GM23338 (cell line): ENCODE measurements around the gene MSANTD1. TPM values are rescaled to one million over a fixed set of nuclear protein-coding genes. Genes with fewer than 3 reads are reported as not detected.

ENCODE experiments used
- ATAC-seq: fragments of 200-7000 bp; cut with Tn5 transposase; 3 replicates; pipeline ENCODE4 v1.9.1; 2020
- DNase-seq: peaks from one replicate; pipeline ENCODE4 v3.0.0-alpha.2; 2015; ENCODE audit warnings: low spot score
- H2AFZ ChIP-seq: fragments of 200-600 bp; sonication (generic); 2 replicates; pipeline ENCODE4 v1.8.0; 2016; ENCODE audit warnings: antibody characterized with exemption, mild to moderate bottlenecking, moderate library complexity
- H3F3A ChIP-seq: fragments of 200-600 bp; sonication (generic); replicated peaks from 2 replicates; pipeline ENCODE4 v1.8.0; 2017; ENCODE audit warnings: antibody characterized with exemption, mixed run types, low read depth
- H3K27ac ChIP-seq: fragments of 200-600 bp; sonication (generic); 2 replicates; pipeline ENCODE4 v1.6.1; 2016; ENCODE audit warnings: low read depth
- H3K27me3 ChIP-seq: fragments of 200-600 bp; sonication (generic); 2 replicates; pipeline ENCODE4 v1.8.0; 2016; ENCODE audit warnings: mild to moderate bottlenecking, mixed run types, moderate library complexity; ENCODE audit not compliant: insufficient read depth
- H3K36me3 ChIP-seq: fragments of 200-600 bp; sonication (generic); 2 replicates; pipeline ENCODE4 v1.8.0; 2016; ENCODE audit warnings: mild to moderate bottlenecking; ENCODE audit not compliant: insufficient read depth
- H3K4me1 ChIP-seq: fragments of 200-600 bp; sonication (generic); 2 replicates; pipeline ENCODE4 v1.8.0; 2016; ENCODE audit warnings: mild to moderate bottlenecking, moderate library complexity; ENCODE audit not compliant: insufficient read depth
- H3K4me2 ChIP-seq: fragments of 200-600 bp; sonication (generic); 2 replicates; pipeline ENCODE4 v1.7.1; 2017; ENCODE audit warnings: mixed run types
- H3K4me3 ChIP-seq: fragments of 200-600 bp; sonication (generic); 2 replicates; pipeline ENCODE4 v1.6.1; 2016; ENCODE audit warnings: mixed run types
- H3K79me2 ChIP-seq: fragments of 200-600 bp; sonication (generic); replicated peaks from 2 replicates; pipeline ENCODE4 v1.8.0; 2017; ENCODE audit warnings: mild to moderate bottlenecking; ENCODE audit not compliant: insufficient read depth
- H3K9me2 ChIP-seq: fragments of 200-600 bp; sonication (generic); 2 replicates; pipeline ENCODE4 v1.8.0; 2017; ENCODE audit not compliant: insufficient read depth
- H4K20me1 ChIP-seq: fragments of 200-600 bp; sonication (generic); replicated peaks from 2 replicates; pipeline ENCODE4 v1.8.0; 2017; ENCODE audit warnings: mild to moderate bottlenecking; ENCODE audit not compliant: insufficient read depth
- H3K27ac Mint-ChIP-seq: 2 replicates; pipeline ENCODE4 v1.8.0; 2020; ENCODE audit warnings: inconsistent platforms, mild to moderate bottlenecking, moderate library complexity, mixed read lengths
- H3K27me3 Mint-ChIP-seq: 3 replicates; pipeline ENCODE4 v1.8.0; 2022; ENCODE audit warnings: low read depth, mild to moderate bottlenecking, moderate library complexity, mixed read lengths, inconsistent platforms; ENCODE audit not compliant: insufficient read depth, poor library complexity
- H3K36me3 Mint-ChIP-seq: 3 replicates; pipeline ENCODE4 v1.8.0; 2021; ENCODE audit warnings: low read depth, mild to moderate bottlenecking, inconsistent platforms, moderate library complexity, mixed read lengths
- H3K4me1 Mint-ChIP-seq: 3 replicates; pipeline ENCODE4 v1.8.0; 2020; ENCODE audit warnings: mild to moderate bottlenecking, inconsistent platforms, mixed read lengths
- H3K4me3 Mint-ChIP-seq: 3 replicates; pipeline ENCODE4 v1.8.0; 2021; ENCODE audit warnings: moderate library complexity, mild to moderate bottlenecking, inconsistent platforms, mixed read lengths
- H3K9me3 Mint-ChIP-seq: 3 replicates; pipeline ENCODE4 v1.8.0; 2020; ENCODE audit warnings: moderate library complexity, mild to moderate bottlenecking, inconsistent platforms, mixed read lengths
- EZH2 ChIP-seq: fragments of 200-600 bp; sonication (generic); IDR thresholded peaks from one replicate; pipeline ENCODE4 v1.8.0; 2017; ENCODE audit warnings: antibody characterized with exemption, mild to moderate bottlenecking, low read depth; ENCODE audit not compliant: unreplicated experiment
- JUNB ChIP-seq: IDR thresholded peaks from one replicate; pipeline ENCODE4 v1.6.1; 2016; ENCODE audit warnings: antibody characterized with exemption; ENCODE audit not compliant: unreplicated experiment
- POLR2AphosphoS5 ChIP-seq: IDR thresholded peaks from 2 replicates; pipeline ENCODE4 v1.6.1; 2016; ENCODE audit warnings: antibody characterized with exemption, low read depth
- STAT1 ChIP-seq: IDR thresholded peaks from one replicate; pipeline ENCODE4 v1.6.1; 2016; ENCODE audit warnings: antibody characterized with exemption; ENCODE audit not compliant: unreplicated experiment
- ZNF331 ChIP-seq: fragments of 250-450 bp; sonication (Bioruptor Pico); IDR thresholded peaks from 2 replicates; pipeline ENCODE4 v1.5.0; 2020; ENCODE audit warnings: low read depth, mild to moderate bottlenecking, moderate library complexity
- polyA plus RNA-seq: library from polyadenylated mRNA; unstranded; fragments of >200 nt; fragmentation: Nextera tagmentation; extraction: Ambion mirVana; gene quantifications from 2 replicates; pipeline ENCODE4 v1.2.1, GENCODE V29; 2016
- total RNA-seq: library from RNA; depleted of rRNA; stranded (reverse); fragments of >200 nt; shearing (Covaris generic); gene quantifications from 2 replicates; pipeline ENCODE4 v1.2.3, GENCODE V29; 2014
- TF ChIP-seq, protein P1 (sequence below), 2 experiments: fragments of 200-600 bp in 1 of 2; sonication (generic) in 1 of 2; conservative IDR thresholded peaks; 2 replicates each; pipeline versions ENCODE4 v1.5.1 to v1.6.1; 2016 to 2017; ENCODE audit warnings: antibody characterized with exemption in 2 of 2, low read depth in 2 of 2, mild to moderate bottlenecking in 2 of 2, moderate library complexity in 1 of 2
- TF ChIP-seq, protein P2 (sequence below): fragments of 250-450 bp; sonication (Bioruptor Pico); IDR thresholded peaks from 2 replicates; pipeline ENCODE4 v1.5.0; 2020; ENCODE audit warnings: mild to moderate bottlenecking, moderate library complexity

The MSANTD1 gene
- total and polyA plus RNA-seq, 2 experiments from 2014 or later = 0.29 to 1.0 TPM

DNA sequence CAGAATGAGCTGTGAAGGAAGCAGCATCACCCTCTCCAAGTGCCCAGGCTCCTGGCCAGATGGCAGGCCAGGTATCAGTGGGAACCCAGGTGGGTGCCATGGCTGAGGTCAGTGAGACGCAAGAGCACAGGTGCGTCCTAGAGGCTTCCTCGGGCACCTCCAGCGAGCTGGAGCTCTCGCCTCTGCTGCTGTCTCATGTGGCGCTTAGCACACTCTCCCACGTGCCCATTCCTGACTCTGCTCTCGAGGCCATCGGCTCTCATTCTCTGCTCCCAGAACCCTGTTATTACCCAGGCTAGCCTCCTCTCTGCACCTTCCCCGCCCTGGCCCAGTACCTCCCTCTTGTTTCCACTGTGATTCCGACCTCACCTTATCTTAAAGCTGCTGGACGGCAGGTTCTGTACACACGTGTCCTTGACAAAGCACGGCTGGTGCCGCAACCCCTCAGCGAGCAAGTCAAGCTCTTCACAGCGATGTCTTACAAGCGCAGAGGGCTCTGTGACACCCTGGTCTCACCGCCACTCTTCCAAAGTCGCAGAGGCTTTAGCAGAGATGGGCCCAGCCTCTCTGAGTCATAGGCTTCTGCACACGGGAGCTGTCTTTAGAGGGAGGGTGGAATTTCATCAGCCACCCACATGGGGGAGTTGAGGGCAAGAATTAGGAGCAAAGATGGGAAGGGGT lies 15.4 kb upstream of the MSANTD1 start:
- H3K9me2 ChIP-seq = no peaks in the 10 kb centered on the region
- H4K20me1 ChIP-seq = peaks cover 14% of the 10 kb centered on the region
- DNase-seq = peak; percentile 30
- H3K4me1 ChIP-seq = peaks cover 12% of the 10 kb centered on the region
- Mint-ChIP-seq H3K36me3 (peaks cover 74% of the 10 kb centered on the region), H3K9me3 (peaks cover 4% of the 10 kb centered on the region; the same call in 2 of the 3 replicates), H3K4me1 (peaks cover 14% of the 10 kb centered on the region), H3K27me3 (peaks cover 19% of the 10 kb centered on the region), H3K27ac (peak overlapping the region; percentile 55; the same call in 1 of the 2 replicates), H3K4me3 (no peak overlapping the region)
- peaks cover 16% of the 10 kb centered on the region for H3K36me3 ChIP-seq
- no peak for ATAC-seq
- TF ChIP-seq, protein P1, sequence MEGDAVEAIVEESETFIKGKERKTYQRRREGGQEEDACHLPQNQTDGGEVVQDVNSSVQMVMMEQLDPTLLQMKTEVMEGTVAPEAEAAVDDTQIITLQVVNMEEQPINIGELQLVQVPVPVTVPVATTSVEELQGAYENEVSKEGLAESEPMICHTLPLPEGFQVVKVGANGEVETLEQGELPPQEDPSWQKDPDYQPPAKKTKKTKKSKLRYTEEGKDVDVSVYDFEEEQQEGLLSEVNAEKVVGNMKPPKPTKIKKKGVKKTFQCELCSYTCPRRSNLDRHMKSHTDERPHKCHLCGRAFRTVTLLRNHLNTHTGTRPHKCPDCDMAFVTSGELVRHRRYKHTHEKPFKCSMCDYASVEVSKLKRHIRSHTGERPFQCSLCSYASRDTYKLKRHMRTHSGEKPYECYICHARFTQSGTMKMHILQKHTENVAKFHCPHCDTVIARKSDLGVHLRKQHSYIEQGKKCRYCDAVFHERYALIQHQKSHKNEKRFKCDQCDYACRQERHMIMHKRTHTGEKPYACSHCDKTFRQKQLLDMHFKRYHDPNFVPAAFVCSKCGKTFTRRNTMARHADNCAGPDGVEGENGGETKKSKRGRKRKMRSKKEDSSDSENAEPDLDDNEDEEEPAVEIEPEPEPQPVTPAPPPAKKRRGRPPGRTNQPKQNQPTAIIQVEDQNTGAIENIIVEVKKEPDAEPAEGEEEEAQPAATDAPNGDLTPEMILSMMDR (conservative IDR thresholded peaks at IDR 0.05; ENCODE audit: low read depth in 2 of 2) = peak in 1 of 2 experiments; percentile 27; a peak in 2 of 4 replicates
- TF ChIP-seq ZNF331 (CRISPR knock-in tag) = no peak
- no peaks in the 10 kb centered on the region for H3K27me3 ChIP-seq
- no peak overlapping the region for H3K4me3 ChIP-seq
- no peak overlapping the region for H3K4me2 ChIP-seq
- 0 out of 2 replicates have a peak, but pooled peaks cover 7% of the 10 kb centered on the region for H3F3A ChIP-seq
- no peak overlapping the region for H2AFZ ChIP-seq
- H3K27ac ChIP-seq = no peak overlapping the region
- no peaks in the 10 kb centered on the region for H3K79me2 ChIP-seq

DNA sequence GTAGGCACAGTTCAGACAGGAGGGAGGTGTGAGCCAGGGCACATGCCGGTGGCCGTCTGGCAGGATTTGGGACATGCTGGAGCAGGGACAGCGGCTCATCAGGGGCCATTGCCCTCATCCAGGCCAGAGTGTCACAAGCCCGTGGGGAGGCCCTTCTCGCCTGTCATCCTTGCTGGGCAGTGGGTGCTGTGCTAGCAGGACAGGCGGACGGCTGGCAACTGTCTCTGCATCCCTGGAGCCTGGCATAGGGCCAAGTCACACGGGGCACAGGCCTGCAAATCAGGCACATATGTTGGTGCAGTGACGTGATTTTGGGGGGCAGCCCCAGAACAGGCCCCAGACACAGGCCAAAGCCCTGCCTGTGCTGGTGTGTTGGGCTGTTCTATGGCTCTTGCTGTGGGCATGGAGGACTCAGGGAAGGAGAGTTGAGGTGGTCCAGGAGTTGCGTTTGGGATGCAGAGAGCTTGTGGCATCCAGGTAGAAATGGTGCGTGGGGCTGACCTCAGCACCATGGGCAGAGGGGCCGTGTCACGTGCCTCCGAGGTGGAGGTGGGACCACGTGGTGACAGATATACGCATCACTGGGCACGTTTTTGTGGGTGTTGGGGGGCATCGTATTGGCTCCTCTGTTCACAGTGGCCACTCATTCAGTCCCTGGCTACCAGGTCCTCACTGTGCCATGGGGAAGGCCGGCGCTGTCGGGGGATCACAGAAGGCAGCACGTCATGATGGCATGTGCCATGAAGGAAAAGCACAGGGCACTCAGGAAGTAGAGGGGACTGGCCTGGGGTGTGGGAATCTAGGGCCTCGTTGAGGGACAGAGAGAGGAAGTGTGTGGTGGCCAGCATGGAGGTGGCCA lies 14.6 kb upstream of the MSANTD1 start:
- Histone ChIP-seq H3K9me2 (no peaks in the 10 kb centered on the region), H3K4me3 (no peak overlapping the region), H3K4me1 (peaks cover 12% of the 10 kb centered on the region), H3K79me2 (no peaks in the 10 kb centered on the region), H3K27ac (no peak overlapping the region), H3K4me2 (no peak overlapping the region), H4K20me1 (peaks cover 14% of the 10 kb centered on the region), H3K36me3 (peaks cover 10% of the 10 kb centered on the region), H3K27me3 (no peaks in the 10 kb centered on the region), H3F3A (0 out of 2 replicates have a peak, but pooled peaks cover 3% of the 10 kb centered on the region), H2AFZ (no peak overlapping the region)
- DNase-seq (no peak), ATAC-seq (no peak)
- peaks cover 2% of the 10 kb centered on the region; the same call in 2 of the 3 replicates for H3K9me3 Mint-ChIP-seq
- peak overlapping the region; percentile 55; the same call in 1 of the 2 replicates for H3K27ac Mint-ChIP-seq
- peaks cover 18% of the 10 kb centered on the region for H3K4me1 Mint-ChIP-seq
- peaks cover 73% of the 10 kb centered on the region for H3K36me3 Mint-ChIP-seq
- H3K27me3 Mint-ChIP-seq = peaks cover 22% of the 10 kb centered on the region
- no peak overlapping the region for H3K4me3 Mint-ChIP-seq
- TF ChIP-seq JUNB (no peak), EZH2 (no peak), STAT1 (no peak), POLR2AphosphoS5 (no peak)
- TF ChIP-seq, protein P1 (conservative IDR thresholded peaks at IDR 0.05; ENCODE audit: low read depth in 2 of 2) = no peak
- TF ChIP-seq, protein P2, sequence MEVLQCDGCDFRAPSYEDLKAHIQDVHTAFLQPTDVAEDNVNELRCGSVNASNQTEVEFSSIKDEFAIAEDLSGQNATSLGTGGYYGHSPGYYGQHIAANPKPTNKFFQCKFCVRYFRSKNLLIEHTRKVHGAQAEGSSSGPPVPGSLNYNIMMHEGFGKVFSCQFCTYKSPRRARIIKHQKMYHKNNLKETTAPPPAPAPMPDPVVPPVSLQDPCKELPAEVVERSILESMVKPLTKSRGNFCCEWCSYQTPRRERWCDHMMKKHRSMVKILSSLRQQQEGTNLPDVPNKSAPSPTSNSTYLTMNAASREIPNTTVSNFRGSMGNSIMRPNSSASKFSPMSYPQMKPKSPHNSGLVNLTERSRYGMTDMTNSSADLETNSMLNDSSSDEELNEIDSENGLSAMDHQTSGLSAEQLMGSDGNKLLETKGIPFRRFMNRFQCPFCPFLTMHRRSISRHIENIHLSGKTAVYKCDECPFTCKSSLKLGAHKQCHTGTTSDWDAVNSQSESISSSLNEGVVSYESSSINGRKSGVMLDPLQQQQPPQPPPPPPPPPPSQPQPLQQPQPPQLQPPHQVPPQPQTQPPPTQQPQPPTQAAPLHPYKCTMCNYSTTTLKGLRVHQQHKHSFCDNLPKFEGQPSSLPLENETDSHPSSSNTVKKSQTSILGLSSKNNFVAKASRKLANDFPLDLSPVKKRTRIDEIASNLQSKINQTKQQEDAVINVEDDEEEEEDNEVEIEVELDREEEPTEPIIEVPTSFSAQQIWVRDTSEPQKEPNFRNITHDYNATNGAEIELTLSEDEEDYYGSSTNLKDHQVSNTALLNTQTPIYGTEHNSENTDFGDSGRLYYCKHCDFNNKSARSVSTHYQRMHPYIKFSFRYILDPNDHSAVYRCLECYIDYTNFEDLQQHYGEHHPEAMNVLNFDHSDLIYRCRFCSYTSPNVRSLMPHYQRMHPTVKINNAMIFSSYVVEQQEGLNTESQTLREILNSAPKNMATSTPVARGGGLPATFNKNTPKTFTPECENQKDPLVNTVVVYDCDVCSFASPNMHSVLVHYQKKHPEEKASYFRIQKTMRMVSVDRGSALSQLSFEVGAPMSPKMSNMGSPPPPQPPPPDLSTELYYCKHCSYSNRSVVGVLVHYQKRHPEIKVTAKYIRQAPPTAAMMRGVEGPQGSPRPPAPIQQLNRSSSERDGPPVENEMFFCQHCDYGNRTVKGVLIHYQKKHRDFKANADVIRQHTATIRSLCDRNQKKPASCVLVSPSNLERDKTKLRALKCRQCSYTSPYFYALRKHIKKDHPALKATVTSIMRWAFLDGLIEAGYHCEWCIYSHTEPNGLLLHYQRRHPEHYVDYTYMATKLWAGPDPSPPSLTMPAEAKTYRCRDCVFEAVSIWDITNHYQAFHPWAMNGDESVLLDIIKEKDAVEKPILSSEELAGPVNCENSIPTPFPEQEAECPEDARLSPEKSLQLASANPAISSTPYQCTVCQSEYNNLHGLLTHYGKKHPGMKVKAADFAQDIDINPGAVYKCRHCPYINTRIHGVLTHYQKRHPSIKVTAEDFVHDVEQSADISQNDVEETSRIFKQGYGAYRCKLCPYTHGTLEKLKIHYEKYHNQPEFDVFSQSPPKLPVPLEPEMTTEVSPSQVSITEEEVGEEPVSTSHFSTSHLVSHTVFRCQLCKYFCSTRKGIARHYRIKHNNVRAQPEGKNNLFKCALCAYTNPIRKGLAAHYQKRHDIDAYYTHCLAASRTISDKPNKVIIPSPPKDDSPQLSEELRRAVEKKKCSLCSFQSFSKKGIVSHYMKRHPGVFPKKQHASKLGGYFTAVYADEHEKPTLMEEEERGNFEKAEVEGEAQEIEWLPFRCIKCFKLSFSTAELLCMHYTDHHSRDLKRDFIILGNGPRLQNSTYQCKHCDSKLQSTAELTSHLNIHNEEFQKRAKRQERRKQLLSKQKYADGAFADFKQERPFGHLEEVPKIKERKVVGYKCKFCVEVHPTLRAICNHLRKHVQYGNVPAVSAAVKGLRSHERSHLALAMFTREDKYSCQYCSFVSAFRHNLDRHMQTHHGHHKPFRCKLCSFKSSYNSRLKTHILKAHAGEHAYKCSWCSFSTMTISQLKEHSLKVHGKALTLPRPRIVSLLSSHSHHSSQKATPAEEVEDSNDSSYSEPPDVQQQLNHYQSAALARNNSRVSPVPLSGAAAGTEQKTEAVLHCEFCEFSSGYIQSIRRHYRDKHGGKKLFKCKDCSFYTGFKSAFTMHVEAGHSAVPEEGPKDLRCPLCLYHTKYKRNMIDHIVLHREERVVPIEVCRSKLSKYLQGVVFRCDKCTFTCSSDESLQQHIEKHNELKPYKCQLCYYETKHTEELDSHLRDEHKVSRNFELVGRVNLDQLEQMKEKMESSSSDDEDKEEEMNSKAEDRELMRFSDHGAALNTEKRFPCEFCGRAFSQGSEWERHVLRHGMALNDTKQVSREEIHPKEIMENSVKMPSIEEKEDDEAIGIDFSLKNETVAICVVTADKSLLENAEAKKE (CRISPR knock-in tag) = no peak
